GM23248 (cell line): ENCODE data around the gene ESRRB.

Experiments
- EZH2 ChIP-seq: fragments of 200-600 bp; sonication (generic); IDR thresholded peaks from 2 replicates; pipeline ENCODE4 v1.6.1; 2018; ENCODE audit warnings: antibody characterized with exemption, mild to moderate bottlenecking; ENCODE audit not compliant: insufficient read depth, poor library complexity, severe bottlenecking
- EZH2phosphoT487 ChIP-seq: fragments of 200-600 bp; sonication (generic); IDR thresholded peaks from 2 replicates; pipeline ENCODE4 v1.6.1; 2018; ENCODE audit warnings: antibody characterized with exemption, moderate library complexity, mild to moderate bottlenecking, low read depth; ENCODE audit not compliant: insufficient read depth

DNA sequence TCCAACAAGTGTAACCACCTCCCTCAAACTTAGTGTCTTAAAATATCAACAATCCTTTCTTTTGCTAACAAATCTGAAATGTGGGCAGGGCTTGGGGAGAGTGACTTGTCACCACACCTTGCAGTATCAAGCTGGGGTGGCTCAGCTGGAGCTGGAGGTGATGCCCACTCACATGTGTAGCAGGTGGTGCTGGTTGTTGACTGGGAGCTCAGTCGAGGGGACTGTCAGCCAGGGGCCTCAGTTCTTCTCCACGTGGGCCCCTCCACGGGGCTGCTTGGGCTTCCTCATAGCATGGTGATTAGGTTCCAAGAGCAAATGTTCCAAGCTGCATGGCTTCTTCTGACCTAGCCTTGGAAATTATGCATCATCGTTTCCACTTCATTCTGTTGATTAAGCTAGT lies 32.6 kb upstream of the ESRRB start:
- TF ChIP-seq EZH2 (no peak), EZH2phosphoT487 (no peak)
